NT2/D1 (cell line): ENCODE data around the gene DBF4B.

Experiments used
- SUZ12 ChIP-seq: IDR thresholded peaks from 2 replicates; pipeline ENCODE4 v1.6.1; 2011; ENCODE audit not compliant: insufficient read length, insufficient read depth; ENCODE audit errors: extremely low read depth
- YY1 ChIP-seq: IDR thresholded peaks from 2 replicates; pipeline ENCODE4 v1.6.1; 2011; ENCODE audit not compliant: insufficient read length, insufficient read depth

DNA sequence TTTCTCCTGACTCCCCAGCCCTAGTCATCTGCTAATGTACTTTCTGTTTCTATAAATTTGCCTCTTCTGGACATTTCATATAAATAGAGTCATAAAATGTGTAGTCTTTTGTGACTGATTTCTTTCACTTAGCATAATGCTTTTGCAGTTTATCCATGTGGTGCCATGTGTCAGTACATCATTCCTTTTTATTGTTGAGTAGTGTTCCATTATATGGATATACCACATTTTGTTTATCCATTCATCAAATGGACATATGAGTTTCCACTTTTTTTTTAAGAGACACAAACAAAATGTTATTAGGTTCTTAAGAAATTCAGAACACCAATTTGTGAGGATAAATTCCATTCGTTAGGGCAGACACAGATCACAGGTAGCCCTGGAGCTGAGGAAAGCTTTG is 11.0 kb downstream of the DBF4B start:
- no peak for TF ChIP-seq SUZ12
- no peak for TF ChIP-seq YY1
